SH-SY5Y (cell line): ENCODE data around the gene PNRC2.

Source experiments
- GATA2 ChIP-seq: IDR thresholded peaks from 2 replicates; pipeline ENCODE4 v1.6.1; 2011; ENCODE audit warnings: mild to moderate bottlenecking, low read depth, low read length
- GATA3 ChIP-seq: IDR thresholded peaks from 2 replicates; pipeline ENCODE4 v1.6.1; 2011; ENCODE audit warnings: low read depth, mild to moderate bottlenecking, low read length, moderate library complexity

The PNRC2 gene

GRCh38 chr1:23959461-23960290 lies at the start of gene PNRC2:
Gene PNRC2 (plus strand): TSS chr1:23959828. CDS start chr1:23961458, 1,630 bp downstream.
- TF ChIP-seq GATA2 = no peak
- no peak for TF ChIP-seq GATA3

GRCh38 chr1:23910144-23910543 lies 49.5 kb upstream of the PNRC2 start:
- TF ChIP-seq GATA3 = no peak
- TF ChIP-seq GATA2 = no peak

- no peak for TF ChIP-seq GATA2
- no peak for TF ChIP-seq GATA3
Observed at GRCh38 chr1:23910553-23911246, 48.9 kb upstream of the PNRC2 start.

GRCh38 chr1:23911921-23912320 lies 47.7 kb upstream of the PNRC2 start:
- TF ChIP-seq GATA2 (no peak), GATA3 (no peak)

- TF ChIP-seq GATA3 (no peak), GATA2 (no peak)
Observed at GRCh38 chr1:23913212-23913880, 46.3 kb upstream of the PNRC2 start, which contains the start of gene CNR2. Gene CNR2 (minus strand): TSS chr1:23913362. CDS start chr1:23875617, 37,745 bp downstream.

GRCh38 chr1:23914921-23915320 lies 44.7 kb upstream of the PNRC2 start:
- no peak for TF ChIP-seq GATA2
- no peak for TF ChIP-seq GATA3

GRCh38 chr1:23915466-23915865 lies 44.2 kb upstream of the PNRC2 start:
- TF ChIP-seq GATA2 (no peak), GATA3 (no peak)

GRCh38 chr1:23916209-23917131 lies 43.2 kb upstream of the PNRC2 start:
- TF ChIP-seq GATA3 = no peak
- TF ChIP-seq GATA2 = no peak

GRCh38 chr1:23922321-23922943 lies 37.2 kb upstream of the PNRC2 start:
- TF ChIP-seq GATA3 = no peak
- no peak for TF ChIP-seq GATA2

- TF ChIP-seq GATA2 = no peak
- TF ChIP-seq GATA3 = no peak
Observed at GRCh38 chr1:23923592-23924499, 35.8 kb upstream of the PNRC2 start.

- TF ChIP-seq GATA2 = no peak
- no peak for TF ChIP-seq GATA3
Observed at GRCh38 chr1:23924601-23925000, 35.0 kb upstream of the PNRC2 start.

- TF ChIP-seq GATA3 (no peak), GATA2 (no peak)
Observed at GRCh38 chr1:23925279-23925678, 34.3 kb upstream of the PNRC2 start.
